HG02970 (cell line): ENCODE results near the gene EXOC6.

Experiments
- ATAC-seq: cut with Tn5 transposase; IDR thresholded peaks from one replicate; pipeline ENCODE4 v1.9.1; 2021; ENCODE audit warnings: mild to moderate bottlenecking, moderate library complexity, moderate number of reproducible peaks; ENCODE audit not compliant: unreplicated experiment, low FRiP score

EXOC6 gene

DNA sequence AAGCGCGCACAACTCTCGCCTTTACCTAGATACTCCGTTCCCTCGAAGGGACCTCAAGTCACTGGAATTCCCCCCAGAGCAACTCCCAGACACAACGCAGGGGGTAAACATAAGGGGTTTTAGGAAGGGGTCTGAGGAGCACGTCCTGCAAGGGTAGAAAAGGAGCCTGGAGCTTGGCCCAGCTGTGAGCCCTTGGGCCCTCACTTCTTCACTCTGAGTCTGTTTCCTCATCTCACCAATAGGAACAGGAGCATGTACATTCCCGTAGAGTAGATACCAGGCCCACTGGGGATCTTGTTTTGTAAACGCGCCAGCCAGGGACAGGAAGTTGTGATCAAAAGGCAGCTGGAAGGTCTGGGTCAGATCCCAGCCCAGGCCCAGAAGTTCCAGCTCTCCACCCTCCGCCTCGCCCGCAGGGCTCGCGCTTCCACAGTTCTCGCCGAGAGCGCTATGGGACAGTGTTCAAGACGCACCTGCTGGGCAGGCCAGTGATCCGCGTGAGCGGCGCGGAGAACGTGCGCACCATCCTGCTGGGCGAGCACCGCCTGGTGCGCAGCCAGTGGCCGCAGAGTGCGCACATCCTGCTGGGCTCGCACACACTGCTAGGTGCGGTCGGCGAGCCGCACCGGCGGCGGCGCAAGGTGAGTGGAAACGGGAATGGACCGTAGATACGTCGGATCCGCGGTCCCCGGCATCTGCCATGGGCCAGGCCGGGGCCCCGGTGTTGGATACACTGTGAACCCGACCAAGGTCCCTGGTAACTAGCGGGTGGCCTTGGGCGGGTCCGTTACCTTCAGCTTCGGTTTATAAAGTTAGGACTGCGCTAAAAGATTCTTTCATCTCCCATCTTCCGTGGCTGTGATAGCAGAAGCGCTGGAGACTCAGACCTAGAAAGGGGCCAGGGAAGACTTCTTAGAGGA is 213.5 kb downstream of the EXOC6 start:
- no peak for ATAC-seq

DNA sequence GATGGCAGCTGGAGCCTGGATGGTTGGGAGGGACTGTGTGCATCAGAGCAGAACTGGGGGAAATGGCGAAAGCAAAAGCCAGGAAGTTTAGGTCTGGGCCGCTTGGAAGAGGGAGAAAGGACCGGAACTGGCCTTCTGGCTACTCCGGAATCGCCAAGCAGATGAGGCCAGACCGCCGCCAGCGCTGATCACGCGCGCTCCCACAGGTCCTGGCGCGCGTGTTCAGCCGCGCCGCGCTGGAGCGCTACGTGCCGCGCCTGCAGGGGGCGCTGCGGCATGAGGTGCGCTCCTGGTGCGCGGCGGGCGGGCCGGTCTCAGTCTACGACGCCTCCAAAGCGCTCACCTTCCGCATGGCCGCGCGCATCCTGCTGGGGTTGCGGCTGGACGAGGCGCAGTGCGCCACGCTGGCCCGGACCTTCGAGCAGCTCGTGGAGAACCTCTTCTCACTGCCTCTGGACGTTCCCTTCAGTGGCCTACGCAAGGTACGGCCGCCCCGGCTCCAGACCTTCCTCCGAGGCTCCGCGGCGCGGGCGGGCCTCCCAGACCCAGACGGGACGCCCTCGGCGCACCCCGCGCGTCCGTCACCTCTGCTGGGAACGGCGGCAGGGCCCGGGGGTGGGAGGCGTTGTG is 214.3 kb downstream of the EXOC6 start:
- ATAC-seq = no peak

DNA sequence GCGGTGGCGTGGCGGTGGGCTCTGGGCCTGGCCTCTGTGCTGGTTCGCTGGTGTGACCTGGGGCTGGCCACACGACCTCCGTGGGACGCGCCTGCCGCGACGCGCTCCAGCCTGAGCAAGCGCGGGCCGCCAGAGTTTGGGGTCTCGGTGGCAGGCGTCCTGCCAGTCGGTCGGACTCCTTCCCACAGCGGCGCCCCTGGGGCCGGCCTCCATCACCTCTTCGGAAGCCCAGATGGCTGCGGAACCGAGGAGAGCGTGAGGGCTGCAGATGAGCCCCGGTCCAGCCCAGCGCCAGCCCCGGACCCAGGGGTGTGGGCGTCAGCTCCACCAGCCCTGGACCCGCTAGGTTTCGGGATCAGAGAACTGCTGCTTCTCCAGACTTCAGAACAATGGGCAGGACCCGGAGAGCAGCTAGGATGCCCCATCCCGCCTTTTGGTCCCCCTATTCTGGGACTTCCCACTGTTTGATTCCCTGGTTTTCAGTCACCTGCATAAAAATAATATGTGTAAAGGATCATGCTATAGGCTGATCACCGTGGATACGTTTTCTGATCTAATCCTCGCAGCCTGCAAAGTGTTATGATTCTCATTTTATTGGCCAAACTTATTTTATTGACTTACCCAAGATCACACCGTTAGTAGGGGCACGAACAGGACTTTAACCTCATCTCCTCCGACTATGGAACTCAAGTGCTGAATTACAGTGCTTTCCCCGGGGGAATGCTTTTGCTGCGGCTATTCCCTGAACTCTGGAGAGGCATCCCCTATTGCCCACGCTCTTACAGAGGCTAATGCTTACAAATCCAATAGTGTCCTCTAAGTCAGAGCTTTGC is 215.0 kb downstream of the EXOC6 start:
- no peak for ATAC-seq

DNA sequence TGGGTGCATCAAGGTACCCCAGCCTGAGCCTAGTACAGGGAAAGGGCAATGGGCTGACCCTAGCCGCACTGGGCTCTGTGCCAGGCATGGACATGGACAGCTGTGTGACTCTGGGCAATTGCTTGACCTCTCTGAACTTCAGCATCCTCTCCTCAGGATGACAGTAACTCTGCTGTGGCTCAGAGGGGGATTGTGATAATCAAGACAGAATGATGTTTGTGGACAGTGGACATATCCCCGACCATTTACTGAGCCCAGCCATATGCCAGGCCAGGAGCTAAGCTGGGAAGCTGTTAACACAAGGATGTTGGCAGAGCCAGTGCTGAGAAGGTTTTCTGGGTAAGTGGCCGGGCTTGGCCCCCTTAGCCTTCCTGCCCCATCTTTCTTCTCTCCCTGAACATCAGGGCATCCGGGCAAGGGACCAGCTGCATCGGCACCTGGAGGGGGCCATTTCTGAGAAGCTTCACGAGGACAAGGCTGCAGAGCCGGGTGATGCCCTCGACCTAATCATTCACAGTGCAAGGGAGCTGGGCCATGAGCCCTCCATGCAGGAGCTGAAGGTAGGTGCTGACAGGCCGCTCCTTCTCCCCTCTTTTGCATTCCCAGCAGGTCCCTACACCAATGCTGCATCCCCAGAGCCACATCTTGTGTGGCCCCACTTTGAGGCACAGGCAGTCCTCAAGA is 215.8 kb downstream of the EXOC6 start:
- no peak for ATAC-seq

DNA sequence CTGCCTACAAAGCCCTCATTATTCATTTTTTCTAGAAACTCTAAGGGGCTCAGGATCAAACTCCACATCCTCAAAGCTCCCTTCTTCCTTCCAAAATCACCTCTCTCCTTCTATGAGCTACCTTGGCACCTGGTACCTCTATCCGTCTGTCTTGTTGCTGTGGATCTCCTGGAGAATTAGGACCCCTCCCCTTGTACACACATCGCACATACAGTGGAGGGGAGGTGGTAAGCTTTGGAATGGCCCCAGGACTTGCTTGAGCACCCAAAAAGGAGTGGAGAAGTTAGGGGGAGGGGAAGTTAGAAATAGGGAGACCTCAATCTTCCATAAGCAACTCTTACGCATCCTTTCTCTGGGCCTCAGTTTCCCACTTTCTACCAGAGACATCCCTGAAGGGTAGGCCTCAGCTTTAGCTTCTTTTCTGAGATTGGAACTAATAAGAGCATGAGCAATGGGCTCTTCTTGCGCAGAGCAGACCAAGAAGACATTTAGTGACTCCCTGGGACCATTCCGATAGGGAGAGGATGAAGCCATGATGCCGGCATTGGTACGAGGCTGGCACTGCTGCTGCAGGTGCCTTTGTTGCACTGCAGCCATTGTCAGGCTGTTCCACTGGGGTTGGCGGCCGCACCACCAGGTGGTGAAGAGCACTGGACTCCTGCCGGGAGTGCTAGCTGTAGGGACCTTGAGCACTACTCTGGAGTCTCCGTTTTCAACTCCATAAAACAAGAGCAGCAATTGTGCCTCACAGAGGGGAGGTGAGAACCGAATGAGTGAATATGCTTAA is 216.7 kb downstream of the EXOC6 start:
- ATAC-seq = no peak

DNA sequence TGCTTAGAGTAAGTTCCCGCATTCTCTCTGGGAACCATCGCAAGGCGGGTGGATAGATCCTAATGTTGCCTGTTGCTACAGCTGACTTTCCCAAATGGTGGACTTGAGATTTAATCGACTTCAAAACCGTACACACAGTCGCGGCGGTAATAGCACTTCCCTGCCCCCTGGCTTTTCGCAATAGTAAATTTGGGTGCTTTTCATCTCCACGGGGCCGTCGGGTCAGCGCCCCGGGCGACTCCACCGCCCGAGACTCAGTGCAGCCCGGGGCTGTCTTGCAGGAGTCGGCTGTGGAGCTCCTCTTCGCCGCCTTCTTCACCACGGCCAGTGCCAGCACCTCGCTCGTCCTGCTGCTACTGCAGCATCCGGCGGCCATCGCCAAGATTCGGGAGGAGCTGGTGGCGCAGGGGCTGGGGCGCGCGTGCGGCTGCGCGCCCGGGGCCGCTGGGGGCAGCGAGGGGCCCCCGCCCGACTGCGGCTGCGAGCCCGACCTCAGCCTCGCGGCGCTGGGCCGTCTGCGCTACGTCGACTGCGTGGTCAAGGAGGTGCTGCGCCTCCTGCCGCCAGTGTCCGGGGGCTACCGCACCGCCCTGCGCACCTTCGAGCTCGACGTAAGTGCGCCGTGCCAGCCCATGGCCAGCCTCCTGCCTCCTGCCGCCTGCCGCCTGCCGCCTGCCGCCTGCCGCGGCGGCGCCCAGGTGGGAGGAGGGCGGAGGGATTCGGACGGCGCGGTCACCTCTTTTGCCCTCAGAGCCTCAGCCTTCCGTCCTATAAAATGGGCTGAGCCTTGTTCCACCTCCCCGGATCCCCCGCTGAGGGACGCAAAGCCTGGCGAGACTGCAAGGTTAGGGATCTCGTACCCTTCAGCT is 217.6 kb downstream of the EXOC6 start:
- no peak for ATAC-seq

DNA sequence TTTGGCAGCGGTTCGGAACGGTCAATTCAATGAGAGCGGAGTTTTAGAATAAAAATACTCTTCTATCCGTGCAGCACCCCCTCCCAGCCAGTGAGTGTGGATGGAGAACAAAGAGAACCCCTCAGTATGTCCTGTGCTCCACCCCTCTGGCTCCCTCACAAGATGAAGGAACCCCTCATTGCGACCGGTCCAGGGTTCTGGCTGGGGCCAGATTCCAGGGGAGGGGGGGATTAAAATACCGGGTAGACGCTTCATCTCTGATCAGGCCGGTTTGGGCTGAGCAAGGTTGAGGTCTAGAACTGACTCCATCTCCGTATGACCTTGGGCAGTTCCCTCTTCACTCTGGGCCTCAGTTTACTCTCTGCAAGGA is 218.2 kb downstream of the EXOC6 start:
- no peak for ATAC-seq

DNA sequence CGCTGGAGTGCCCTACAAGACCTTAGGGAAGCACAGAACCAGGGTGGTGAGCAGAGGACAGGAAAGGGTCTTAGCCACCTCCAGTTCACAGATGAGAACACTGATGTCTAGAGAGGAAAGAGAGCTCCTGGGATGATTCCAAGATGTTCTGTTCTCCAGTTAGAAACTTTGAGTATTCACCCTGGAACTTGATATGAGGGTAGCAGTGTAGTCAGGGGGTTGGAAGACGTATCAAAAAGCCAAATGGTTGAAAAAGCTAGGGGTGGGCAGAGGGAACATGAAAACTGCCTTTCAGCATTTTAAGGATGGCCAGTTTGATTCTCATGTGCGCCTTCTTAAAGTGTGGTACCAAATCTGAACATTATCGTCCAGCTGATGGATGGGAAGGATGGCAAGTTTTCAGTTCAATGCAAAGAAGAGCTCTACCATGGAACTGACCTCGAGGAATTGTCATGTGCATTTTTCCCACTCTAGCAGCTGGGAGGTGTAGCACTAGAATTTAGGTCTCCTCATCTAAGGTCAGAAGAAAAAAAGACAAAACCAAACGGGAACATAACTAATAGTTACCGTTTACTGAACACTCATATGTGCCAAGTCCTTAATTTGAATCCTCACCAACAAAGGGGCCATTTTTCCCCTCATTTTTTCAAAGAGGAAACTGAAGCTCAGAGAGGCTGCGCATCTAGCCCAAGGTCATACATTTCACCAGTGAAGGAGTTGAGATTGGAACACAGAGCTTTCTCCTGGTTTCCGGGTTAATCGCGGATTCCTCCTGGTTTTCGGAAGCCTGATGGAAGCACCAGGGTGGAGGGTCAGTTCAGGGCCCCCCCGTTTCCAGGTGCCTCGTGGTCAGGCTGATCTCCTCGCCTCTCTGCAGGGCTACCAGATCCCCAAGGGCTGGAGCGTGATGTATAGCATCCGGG is 219.4 kb downstream of the EXOC6 start:
- ATAC-seq = no peak

DNA sequence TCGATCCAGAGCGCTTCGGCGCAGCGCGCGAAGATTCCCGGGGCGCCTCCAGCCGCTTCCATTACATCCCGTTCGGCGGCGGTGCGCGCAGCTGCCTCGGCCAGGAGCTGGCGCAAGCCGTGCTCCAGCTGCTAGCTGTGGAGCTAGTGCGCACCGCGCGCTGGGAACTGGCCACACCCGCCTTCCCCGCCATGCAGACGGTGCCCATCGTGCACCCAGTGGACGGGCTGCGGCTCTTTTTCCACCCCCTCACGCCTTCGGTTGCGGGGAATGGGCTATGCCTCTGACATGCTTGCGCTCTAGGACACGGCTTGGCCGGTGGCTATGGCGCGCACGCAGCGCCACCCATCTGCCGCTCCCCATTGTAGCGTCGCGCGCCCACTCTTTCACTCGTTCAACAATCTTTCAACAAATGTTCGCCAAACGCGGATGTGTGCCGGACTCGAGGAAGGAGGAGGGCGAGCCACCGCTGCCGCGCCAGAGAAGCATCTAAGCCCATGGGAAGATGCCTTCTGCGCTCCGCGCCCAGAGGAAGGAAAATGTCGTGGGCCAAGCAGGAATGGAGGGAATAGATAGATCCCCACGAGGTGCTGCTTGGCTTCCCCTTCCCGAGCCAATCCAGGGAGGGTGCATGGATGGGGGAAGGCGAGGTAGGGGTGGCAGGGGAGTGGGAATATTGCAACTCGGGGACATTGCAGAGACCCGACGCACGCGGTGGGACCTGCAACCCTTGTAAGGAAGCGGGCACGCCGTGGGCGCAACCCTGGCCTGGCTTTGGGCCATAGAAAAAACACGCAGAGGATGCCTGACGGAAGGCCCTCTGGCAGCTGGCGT is 220.3 kb downstream of the EXOC6 start:
- ATAC-seq = no peak

DNA sequence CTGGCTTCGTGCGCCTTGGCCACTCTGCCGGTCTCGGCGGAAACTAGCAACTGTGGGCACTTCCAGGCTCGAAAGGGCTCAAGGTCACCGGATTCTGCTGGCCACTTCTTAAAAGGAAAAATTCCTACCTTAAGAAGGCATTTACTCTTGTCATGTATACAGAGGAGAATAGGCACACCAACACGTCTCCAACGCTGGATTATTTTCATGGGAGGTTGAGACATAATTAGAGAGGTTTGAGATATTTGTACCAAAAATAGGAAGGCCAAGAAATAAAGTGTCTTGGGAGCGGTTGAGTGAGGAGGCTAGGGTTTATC is 220.9 kb downstream of the EXOC6 start:
- no peak for ATAC-seq

DNA sequence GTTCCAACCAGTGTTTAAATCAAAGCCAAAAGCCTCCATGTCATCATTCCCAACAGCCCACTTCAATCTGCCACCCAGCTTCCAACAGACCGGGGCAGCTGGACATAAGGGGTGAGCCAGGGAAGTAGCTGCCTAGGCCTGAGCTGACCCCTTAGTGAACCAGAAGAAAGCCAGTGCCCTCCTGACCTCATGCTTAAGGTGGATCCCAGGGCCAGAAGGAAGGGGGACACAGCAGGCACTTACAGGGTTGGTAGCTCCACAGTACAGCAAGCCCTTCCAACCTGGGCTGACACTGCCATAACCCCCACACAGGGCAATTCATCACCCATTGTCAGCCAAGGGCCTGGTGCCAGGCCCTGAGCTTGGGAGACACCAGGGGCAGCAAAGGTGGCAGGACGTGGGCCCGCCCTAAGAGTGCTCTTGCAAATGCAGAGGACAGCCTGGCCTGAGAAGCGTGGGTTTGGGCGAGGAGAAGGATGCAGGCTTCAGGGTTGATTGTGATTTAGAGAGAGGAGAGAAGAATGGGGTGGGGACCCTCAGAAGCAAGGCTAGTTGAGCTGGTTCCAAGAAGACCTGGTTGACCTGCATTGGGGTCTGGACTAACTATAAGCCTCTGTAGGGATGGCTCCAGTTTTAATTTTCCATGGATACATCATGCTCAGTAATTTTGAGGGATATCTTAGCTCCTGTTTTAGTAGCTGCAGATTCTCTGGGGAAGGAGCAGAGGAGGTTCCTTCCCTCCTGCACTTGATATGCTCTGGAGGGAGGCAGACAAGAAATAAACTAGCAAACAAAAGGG is 222.3 kb downstream of the EXOC6 start:
- no peak for ATAC-seq

DNA sequence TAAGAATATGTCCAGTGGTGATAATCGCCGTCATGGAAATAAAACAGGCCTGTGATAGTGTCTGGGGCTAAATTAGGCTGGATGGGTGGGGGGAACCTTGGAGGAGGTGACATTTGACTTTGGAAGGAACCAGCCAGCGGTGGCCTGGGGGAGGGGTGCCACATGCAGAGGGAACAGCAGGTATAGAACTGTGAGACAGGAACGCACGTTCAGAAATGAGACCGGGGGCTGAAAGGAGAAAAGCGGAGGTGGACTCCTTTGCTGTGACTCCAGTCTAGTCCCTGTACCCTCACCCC is 222.8 kb downstream of the EXOC6 start:
- no peak for ATAC-seq

DNA sequence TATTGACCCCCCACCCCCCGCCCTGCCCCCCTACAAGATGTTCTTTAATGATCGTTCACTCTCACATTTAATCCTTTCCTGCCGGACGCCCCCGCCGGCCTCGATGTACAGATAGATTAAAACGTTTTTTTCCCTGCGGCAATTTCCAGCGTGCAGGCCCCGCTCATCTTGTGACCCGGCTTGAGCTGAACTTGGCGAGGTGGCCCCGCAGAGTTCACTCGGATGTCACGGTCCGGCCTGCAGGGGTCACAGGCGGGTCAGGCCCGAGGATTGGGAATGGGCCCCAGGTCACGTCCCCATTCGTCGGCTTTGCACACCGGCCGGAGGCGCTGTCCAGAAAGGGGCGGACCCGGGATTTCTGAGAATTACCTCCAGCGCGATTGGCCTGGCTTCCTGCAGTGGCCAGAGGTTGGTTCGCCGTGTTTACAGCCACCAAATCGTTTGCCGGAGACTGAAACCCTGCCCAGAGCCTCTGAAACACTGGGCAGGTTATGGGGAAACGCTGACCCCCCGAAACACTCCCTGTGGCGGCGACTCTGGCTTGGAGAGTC is 223.4 kb downstream of the EXOC6 start:
- ATAC-seq = no peak

DNA sequence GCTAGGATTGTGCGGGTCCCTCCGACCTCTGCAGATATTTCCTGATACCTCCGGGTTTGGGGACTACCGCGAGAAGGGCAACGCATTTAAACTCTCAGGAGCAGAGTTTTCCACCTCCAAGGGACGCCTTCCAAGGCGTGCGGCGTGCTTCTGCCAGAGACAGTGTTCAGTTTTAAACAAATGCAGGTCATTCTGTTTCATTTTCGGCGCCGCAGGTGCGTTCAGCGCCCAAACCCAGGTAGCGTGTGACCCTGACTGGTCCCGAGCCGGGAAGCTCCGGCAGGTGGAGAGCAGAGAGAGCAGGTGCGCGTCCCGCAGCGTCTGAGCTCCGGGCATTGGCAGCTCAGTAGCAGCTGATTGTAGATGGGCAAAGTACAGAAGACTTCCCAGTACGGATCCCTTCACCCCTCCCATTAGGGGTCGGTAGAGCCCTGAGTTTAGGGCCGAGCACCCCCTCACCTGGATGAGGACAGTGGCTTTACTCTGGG is 223.9 kb downstream of the EXOC6 start:
- ATAC-seq = no peak

DNA sequence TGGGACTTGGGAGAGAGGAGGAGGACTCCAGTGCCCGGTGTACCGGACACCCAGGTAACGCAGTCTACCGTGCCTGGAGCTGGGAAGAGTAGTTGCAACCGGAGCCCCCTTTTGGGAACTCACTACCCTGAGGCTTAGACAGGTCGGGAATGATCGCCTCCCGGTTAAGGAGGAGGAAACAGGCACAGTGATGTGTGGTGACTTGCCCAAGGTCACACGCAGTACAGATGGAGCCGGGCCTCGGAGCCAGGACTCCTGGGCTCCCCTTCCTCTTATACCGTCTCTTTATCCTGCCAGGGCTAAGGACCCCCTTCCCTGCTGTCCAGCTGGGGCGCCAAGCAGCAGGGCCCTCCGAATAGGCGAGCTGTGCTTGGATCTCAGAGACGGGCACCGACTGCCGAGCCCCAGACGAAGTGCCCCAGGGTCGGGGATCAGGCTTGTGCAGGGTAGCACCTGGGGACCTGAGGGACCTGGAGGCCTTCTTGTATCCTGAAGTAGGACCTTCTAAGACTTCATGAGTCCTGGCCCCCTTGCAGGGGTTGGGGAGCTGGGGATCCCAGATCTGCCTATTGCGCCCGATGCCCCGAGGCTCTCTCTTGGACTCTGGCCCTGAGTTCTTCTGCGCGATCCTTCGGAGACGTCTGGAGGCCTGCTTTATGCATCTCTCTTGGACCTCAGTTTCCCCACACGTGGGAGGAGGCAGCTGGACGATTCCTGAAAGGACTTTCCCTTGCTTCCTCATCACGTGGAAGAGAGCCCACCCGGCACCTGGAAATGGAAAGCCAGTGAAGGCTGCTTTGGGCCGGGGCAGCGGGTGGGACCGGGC is 224.6 kb downstream of the EXOC6 start:
- ATAC-seq = no peak
